Ecto neural progenitor cell (in vitro differentiated cells): ENCODE results near the gene GRIN1.

Experiments used
- DNase-seq: peaks from one replicate; pipeline ENCODE4 v3.0.0-alpha.2; 2018; ENCODE audit warnings: low spot score

The GRIN1 gene

GRCh38 chr9:137148242-137148641, 9.3 kb downstream of the GRIN1 start:
- DNase-seq, result no peak

DNA sequence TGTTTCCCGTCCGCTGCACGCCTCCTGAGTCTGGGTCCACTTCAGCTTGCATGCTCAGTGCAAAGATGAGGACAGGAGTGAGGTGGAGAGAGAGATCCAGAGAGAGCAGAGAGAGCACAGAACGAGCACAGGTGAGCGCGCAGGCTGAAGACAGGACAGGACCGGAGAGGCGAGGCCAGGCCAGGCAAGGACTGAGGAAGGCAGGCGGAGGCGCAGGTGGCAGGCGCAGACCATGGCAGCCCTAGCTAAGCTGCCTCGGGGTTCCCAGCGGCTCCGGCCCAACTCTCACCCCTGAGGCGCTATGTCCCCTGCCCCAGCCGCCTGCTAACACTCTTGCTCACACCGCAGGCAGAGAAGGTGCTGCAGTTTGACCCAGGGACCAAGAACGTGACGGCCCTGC, 9.7 kb downstream of the GRIN1 start:
- DNase-seq, result no peak

DNA sequence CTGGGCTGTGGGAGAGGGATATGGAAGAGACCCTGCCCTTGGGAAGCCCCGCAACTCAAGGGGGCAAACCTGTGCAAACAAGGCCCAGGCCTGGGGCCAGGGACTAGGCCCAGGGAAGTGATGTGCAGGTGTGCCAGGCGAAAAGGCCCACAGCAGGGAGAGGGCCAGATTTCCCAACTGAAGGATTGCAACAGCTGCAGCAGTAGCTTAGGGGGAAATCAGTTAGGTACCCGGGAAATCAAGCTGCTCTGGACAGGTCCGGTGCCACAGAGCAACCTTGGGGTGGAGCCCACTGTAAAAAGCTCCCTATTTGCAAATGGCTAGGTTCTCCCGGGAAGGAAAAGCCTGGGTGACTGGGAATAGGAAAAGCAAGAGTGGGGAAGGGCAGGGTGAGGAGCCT, 10.4 kb downstream of the GRIN1 start:
- DNase-seq, result no peak

DNA sequence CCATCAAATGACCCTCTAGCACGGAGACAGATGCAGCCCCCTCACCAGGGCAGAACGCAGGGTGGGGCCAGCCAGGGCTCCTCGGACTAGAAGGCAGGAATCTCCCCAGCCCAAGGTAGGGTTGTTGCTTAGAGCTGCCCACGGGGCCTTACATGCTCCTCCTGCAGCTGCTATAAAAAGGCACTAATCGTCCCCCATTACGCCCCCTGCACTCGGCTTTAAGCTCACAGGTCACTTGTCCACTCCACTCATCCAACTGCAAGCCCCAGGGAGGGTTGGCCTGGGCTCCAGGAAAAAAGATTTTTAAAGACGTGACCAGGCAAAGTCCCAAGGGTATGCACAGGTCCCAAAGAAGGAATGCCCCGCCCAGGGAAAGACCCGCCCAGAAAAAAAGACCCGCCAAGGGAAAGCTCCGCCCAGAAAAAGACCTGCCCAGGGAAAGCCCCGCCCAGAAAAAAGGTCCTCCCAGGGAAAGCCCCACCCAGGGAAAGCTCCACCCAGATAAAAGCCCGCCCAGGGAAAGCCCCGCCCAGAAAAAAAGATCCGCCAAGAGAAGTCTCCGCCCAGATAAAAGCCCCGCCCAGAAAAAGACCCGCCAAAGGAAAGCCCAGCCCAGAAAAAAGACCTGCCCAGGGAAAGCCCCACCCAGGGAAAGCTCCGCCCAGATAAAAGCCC, 11.1 kb downstream of the GRIN1 start:
- no peak for DNase-seq

DNA sequence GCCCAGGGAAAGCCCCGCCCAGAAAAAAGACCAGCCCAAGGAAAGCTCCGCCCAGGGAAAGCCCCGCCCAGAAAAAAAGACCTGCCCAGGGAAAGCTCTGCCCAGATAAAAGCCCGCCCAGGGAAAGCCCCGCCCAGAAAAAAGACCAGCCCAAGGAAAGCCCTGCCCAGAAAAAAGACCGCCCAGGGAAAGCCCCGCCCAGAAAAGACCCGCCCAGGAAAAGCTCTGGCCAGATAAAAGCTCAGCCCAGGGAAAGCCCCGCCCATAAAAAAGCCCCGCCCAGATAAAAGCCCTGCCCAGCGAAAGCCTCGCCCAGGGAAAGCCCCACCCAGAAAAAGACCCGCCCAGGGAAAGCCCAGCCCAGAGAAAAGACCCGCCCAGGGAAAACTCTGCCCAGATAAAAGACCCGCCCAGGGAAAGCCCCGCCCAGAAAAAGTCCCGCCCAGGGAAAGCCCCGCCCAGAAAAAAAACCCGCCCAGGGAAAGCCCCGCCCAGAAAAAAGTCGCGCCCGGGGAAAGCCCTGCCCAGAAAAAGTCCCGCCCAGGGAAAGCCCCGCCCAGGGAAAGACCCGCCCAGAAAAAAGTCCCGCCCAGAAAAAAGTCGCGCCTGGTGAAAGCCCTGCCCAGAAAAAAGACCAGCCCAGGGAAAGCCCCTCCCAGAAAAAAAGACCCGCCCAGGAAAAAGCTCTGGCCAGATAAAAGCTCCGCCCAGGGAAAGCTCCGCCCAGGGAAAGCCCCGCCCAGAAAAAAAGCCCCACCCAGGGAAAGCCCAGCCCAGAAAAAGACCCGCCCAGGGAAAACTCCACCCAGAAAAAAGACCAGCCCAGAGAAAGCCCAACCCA, 11.9 kb downstream of the GRIN1 start:
- DNase-seq, result no peak

GRCh38 chr9:137152844-137153405, 14.0 kb downstream of the GRIN1 start:
- no peak for DNase-seq

GRCh38 chr9:137156567-137157375, 17.8 kb downstream of the GRIN1 start:
- peak; percentile 79 for DNase-seq

DNA sequence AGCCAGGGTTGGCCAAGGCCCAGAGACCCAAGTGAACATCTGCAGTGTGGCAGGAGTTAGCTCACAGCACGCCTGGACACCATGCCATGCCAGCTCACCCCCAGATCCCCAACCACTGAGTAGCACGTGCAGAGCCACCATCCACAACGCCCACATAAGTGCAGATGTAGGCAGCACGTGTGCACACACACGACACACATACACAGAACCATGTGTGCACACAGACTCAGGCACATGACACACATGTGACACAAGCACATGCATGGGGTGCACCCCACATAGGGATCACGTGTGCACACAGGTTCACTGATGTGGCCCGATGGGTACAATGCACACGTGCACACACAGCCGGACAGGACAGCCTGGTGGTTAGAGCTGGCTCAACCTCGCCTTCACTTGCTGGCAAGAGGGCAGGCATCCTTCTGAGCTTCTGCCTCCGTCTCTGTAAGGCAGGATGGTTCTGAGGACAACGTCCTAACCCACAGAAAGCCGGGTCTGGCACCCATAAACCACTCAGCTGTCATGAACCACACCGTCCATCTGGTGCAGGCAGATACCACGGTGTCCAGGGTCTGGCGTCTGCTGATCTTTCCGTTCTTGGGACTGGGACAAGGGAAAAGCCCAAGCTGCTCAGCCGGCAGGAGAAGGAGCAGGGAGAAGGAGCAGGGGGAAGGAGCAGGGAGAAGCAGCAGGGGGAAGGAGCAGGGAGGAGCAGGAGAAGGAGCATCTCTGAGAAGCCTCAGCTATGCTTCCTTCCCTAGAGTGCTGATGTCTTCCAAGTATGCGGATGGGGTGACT, 18.9 kb downstream of the GRIN1 start:
- no peak for DNase-seq

- DNase-seq, result no peak
Measured at GRCh38 chr9:137158625-137159024, 19.7 kb downstream of the GRIN1 start.

DNA sequence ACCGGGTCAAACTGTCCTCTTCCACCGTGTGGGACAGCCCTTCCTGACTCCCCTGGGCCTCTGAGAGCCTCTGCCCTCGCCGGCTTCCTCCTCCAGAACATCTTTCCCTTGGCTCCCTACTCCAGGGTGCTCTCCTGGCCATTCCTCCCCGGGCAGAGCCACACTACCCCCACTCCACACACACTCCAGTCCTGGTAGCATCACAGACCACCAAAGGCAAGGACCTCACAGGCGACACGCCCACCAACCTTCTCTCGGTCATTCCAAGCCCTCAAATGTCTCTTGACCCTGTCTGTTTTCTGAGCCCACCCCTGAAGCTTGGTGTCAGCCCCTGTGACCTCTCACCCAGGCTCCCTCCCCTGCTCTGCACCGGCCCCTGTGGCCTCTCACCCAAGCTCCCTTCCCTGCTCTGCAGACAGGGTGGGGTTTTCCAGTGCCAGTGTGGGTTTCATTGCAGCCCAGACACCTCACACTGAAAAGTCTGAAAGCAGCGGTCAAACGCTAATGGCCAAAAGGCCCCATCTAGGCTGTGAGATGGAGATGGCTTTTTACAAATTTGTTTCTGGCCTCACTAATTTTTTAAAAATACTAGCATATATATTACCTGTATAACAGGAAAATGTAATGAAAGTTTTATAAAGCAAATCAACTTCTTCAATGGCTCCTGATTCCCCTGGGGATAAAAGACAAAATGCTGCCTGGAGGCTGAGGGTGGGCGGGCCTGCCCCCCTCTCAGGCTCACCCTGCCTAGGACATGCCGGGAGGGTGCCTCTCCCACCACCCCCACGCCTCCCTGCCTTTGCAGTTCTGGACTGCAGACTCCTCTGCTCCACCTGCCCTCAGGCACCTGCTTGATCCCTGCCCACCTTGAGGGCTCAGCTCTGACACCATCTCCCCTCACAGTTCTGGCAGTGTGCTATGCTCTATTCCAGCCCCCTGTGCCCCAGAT, 20.4 kb downstream of the GRIN1 start:
- DNase-seq, result no peak

DNA sequence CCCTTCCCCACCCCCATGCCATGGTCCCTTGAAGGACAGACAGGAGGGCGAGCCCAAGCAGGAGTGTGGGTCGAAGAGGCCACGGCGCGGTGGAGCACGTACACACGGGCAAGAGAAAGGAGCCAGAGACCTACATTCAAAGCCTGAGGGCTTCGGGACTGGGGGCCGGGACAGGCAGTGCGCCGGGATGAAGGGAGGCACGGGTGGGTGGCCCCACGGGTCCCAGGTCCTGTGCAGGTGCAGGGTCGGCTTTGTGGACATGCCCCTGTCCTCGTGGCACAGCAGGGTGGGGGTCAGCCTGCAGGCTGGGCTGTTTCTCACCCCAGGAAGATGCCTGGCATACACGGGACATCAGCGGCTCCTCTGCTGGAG, 21.1 kb downstream of the GRIN1 start:
- no peak for DNase-seq

DNA sequence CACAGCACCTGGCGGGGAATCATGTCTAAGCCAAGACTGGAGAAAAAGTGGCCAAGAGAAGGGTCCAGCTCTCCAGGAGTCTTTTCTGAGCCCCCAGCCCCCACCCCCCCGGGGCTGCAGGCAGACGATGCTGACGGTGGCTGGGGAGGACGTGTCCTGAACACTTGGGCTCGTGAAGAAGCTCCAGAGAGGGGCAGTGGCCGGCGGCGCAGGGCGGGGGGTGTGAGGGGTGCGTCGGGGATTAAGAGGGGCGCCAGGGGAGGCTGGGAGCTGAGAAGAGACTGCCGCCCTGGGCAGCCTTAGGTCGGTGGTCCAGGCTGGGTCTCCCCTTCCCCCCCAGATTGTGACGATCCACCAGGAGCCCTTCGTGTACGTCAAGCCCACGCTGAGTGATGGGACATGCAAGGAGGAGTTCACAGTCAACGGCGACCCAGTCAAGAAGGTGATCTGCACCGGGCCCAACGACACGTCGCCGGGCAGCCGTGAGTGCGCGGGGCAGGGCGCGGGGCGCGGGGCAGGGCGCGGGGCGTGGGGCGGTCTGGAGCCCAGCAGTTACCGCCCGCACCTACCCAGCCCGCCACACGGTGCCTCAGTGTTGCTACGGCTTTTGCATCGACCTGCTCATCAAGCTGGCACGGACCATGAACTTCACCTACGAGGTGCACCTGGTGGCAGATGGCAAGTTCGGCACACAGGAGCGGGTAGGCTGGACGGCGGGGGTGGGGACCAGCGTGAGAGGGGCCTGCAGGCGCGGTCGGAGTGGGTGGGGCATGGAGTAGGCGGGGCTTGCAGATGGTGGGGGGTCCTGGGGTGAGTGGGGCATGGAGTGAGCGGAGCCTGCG, 22.0 kb downstream of the GRIN1 start:
- no peak for DNase-seq

DNA sequence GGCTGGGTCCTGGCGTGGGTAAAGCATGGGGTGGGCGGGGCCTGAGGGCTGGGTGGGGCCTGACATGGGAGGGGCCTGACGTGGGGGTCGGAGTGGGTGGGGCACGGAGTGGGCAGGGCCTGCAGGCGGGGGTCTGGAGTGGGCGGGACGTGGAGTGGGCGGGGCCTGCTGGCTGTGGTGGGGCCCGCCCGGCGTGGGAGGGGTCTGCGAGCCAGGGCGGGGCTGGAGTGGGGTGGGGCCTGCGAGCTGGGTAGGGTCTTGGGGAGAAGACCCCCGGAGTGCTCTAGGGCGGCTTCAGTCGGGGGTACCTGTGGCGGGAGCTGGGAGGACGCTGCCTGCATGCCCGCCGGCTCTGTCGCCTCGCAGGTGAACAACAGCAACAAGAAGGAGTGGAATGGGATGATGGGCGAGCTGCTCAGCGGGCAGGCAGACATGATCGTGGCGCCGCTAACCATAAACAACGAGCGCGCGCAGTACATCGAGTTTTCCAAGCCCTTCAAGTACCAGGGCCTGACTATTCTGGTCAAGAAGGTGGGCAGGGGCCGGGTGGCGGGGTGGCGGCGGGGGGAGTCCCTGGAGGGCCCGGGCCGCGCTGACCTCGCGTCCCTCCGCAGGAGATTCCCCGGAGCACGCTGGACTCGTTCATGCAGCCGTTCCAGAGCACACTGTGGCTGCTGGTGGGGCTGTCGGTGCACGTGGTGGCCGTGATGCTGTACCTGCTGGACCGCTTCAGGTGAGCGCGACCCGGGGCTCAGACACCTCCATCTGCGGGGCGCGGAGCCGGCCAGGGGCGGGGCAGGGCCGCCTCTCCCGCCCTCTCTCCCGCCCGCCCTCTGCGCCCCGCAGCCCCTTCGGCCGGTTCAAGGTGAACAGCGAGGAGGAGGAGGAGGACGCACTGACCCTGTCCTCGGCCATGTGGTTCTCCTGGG, 22.9 kb downstream of the GRIN1 start:
- DNase-seq, result no peak

DNA sequence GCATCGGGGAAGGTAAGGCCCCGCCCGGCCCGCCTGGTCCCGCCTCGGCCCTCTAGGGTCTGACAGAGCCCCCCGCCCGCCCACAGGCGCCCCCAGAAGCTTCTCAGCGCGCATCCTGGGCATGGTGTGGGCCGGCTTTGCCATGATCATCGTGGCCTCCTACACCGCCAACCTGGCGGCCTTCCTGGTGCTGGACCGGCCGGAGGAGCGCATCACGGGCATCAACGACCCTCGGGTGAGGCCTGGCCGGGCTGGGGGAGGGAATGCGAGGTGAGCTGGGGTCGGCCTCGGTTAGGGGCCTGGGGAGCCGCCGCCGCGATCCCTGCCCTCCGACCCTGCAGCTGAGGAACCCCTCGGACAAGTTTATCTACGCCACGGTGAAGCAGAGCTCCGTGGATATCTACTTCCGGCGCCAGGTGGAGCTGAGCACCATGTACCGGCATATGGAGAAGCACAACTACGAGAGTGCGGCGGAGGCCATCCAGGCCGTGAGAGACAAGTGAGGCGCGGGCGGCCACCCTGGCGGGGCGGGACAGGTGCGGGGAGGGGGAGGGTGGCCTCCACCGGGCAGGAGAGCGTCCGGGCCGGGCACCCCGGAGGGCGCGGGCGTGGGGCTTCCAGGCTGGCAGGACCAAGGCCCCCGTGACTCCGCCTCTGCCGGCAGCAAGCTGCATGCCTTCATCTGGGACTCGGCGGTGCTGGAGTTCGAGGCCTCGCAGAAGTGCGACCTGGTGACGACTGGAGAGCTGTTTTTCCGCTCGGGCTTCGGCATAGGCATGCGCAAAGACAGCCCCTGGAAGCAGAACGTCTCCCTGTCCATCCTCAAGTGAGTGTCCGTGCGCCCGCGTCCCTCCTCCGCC, 23.8 kb downstream of the GRIN1 start:
- DNase-seq, result no peak

DNA sequence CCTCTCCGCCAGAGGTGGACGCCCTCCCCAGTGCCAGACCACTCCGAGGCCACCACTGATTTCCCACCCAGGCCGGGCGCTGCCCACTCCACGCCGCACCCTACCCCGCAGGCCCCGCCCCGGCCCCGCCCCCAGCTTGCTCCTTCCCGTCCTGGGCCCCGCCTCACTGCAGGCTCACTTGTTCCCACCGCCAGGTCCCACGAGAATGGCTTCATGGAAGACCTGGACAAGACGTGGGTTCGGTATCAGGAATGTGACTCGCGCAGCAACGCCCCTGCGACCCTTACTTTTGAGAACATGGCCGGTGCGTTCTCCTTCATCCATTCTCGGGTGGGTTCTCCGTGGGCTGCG, 24.4 kb downstream of the GRIN1 start:
- no peak for DNase-seq

- DNase-seq, result no peak
Measured at GRCh38 chr9:137163805-137164204, 24.9 kb downstream of the GRIN1 start.

DNA sequence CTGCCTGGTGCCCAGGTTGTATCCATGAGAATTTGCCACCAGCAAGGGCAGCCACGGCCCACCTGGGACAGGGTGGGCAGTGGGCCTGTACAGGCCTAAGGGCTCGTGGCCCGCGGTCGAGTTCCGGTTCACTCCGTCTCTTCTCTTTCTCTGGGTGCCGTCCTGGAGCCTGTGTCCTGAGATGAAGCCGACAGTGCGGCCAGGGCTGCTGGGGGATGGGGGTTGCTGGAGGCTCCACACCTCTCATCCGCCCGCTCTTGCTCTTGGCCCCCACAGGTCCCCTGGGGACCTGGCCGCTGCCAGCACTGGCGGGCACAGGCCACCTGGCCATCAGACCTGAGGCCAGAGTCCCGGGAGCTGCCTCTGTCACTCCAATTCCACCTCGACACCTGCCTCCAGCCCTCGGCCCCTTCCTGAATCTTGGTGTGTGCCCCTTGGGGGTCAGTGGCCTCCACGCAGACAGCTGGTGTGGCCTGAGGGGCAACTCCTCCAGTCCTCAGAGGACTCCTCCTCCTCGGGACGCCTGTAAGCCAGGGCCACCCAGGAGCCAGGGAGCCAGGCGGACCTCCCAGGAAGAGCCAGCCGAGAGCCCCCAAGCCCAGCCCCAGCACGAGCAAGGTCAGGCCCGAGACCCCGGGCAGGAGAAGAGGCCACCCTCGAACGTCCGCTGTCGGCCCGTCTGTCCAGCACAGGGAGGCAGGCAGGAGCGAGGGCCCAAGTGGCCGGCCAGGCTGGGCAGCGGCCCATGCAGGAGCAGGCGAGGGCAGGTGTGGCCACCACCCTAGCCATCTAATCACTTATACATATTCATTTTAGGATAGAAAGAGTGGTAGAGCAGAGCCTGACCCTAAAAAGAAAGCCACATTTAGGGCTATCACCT, 25.7 kb downstream of the GRIN1 start:
- DNase-seq, result no peak
